Measurements from ENCODE around the gene CASQ2.
A peak's percentile ranks its signal among the peaks of the same experiment; 100 is the strongest.

CASQ2 gene

DNA sequence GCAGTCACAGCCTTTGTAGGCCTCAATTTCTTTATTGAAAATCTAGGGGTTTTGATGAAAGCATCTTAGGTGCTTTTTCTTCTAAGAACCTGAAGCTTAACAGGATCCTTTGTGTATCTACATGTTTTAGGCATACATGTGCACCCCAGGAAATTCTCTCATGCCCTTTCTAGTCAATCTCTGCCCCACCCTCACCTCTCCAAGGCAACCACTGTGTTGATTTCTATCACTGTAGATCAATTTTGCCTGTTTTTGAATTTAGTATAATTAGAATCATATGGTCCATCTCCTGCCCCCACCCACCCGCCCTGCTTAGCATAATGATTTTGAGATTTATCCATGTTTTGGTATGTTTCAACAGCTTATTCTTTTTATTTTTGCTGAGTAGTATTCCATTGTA is 107.4 kb downstream of the CASQ2 start:
- TF ChIP-seq, protein P1, sequence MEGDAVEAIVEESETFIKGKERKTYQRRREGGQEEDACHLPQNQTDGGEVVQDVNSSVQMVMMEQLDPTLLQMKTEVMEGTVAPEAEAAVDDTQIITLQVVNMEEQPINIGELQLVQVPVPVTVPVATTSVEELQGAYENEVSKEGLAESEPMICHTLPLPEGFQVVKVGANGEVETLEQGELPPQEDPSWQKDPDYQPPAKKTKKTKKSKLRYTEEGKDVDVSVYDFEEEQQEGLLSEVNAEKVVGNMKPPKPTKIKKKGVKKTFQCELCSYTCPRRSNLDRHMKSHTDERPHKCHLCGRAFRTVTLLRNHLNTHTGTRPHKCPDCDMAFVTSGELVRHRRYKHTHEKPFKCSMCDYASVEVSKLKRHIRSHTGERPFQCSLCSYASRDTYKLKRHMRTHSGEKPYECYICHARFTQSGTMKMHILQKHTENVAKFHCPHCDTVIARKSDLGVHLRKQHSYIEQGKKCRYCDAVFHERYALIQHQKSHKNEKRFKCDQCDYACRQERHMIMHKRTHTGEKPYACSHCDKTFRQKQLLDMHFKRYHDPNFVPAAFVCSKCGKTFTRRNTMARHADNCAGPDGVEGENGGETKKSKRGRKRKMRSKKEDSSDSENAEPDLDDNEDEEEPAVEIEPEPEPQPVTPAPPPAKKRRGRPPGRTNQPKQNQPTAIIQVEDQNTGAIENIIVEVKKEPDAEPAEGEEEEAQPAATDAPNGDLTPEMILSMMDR (conservative IDR thresholded peaks at IDR 0.05; ENCODE audit: low read depth), result no peak
- ChIA-PET CTCF (no interaction called here), POLR2A (ENCODE audit: low non-redundant PET) (no interaction called here)
- DNase-seq (ENCODE audit: low spot score), result no peak
- no peak overlapping the region for H3K27ac ChIP-seq

DNA sequence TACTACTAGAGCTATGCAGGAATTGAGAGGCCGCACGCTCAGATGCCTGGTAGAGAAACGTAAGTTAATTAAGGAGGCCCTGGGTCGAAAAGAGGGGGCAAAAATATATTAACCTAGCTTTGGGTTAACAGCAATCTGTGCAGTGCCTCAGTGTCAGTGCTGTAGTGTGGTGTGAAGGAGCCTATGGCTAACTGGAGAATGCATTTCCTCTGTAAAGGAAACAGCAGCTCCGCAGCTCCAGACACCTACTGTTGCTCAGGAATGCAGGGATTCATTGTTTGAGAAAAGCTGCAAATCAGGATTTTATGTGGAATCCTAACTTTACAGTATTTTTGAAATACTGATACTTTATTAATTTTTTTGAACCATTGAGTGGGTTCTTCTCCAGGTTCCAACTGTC is 108.4 kb downstream of the CASQ2 start:
- CTCF ChIA-PET, result interaction anchor here (0.6 kb wide), 1 partner anchor 253 kb away, joined by 3 read pairs; no protein-coding TSS in a partner anchor
- POLR2A ChIA-PET (ENCODE audit: low non-redundant PET), result no interaction called here
- TF ChIP-seq, protein P1 (conservative IDR thresholded peaks at IDR 0.05; ENCODE audit: low read depth), result no peak
- no peak for DNase-seq (ENCODE audit: low spot score)
- H3K27ac ChIP-seq, result no peak overlapping the region

DNA sequence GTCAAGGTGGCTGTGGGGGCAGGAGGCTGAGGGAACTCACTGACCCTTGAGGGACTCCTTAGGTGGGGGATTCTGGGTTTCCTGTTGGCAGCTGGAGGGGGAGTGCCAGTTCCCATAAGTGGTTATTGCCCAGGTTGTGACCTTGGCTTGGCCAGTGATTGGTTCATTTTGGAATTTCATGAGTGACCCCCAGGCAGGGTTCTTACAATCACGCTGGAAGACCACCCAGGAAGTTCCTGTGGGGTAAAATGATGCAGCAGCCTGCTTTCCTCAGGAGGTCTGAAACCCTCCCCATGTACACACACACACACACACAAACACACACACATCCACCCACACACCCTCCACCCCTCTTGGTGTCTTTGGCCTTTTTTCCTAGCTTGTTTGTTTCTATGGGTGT is 109.9 kb downstream of the CASQ2 start:
- DNase-seq (ENCODE audit: low spot score), result no peak
- TF ChIP-seq, protein P1 (conservative IDR thresholded peaks at IDR 0.05; ENCODE audit: low read depth), result no peak
- ChIA-PET CTCF (interaction anchor here (0.7 to 0.8 kb wide), 2 partner anchors 32 to 48 kb away, joined by 3 to 5 read pairs; no protein-coding TSS in a partner anchor), POLR2A (ENCODE audit: low non-redundant PET) (no interaction called here)
- H3K27ac ChIP-seq, result no peak overlapping the region

DNA sequence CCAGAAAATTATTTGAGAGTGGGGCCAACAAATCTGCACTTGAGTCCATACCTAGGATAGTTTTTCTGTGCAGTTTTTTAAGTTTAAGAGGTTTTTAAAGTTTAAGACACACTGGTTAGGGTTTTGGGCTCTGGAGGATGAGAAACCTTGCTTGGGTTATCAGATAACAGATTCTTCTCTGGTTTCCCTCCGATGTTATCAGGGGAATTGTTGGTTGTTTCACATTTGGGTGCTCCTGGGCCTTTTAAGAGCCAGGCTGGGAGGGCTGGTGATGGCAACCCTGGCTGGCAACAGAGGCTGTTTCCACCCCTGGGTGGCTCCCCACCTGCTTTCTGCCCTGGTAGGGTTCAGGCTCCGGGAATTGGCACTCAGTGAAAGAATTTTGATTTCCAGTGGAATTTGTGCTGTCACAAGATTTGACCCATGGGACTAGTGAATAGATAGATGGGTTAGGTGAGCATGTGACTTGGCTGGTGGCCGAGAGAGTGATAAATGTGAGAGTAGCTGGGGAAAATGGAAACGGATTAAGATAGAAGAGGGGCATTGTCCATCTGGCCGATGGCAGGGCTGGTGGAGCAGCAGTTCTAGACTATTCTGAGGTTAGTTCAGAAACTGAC is 111.9 kb downstream of the CASQ2 start:
- CTCF ChIA-PET, result interaction anchor here (0.5 kb wide), 1 partner anchor 49 kb away, joined by 3 read pairs; no protein-coding TSS in a partner anchor
- POLR2A ChIA-PET (ENCODE audit: low non-redundant PET), result no interaction called here
- TF ChIP-seq, protein P1 (conservative IDR thresholded peaks at IDR 0.05; ENCODE audit: low read depth), result no peak
- no peak for DNase-seq (ENCODE audit: low spot score)
- no peak overlapping the region for H3K27ac ChIP-seq

DNA sequence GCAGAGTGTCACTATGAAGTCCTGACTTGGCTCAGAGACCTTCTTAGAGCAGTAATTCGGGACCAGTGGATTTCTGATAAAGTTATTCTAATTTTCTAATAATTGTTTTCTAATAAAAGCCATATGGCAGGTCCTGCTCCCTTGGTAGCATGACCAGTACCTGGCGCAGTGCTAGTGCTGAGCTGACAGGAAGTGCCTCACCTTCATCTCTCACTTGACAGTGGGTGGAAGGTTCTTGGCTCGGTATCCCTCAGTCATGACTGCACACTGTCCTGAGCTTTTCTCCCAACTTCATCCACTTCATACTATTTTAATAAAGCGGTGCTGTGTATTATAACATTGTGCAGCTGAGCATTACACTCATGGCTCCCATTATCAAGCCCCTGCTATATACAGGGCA is 112.6 kb downstream of the CASQ2 start:
- peak overlapping the region; percentile 94 for H3K27ac ChIP-seq
- ChIA-PET POLR2A (ENCODE audit: low non-redundant PET) (no interaction called here), CTCF (interaction anchor here (0.5 kb wide), 1 partner anchor 48 kb away, joined by 3 read pairs; no protein-coding TSS in a partner anchor)
- no peak for DNase-seq (ENCODE audit: low spot score)
- TF ChIP-seq, protein P1 (conservative IDR thresholded peaks at IDR 0.05; ENCODE audit: low read depth), result no peak

DNA sequence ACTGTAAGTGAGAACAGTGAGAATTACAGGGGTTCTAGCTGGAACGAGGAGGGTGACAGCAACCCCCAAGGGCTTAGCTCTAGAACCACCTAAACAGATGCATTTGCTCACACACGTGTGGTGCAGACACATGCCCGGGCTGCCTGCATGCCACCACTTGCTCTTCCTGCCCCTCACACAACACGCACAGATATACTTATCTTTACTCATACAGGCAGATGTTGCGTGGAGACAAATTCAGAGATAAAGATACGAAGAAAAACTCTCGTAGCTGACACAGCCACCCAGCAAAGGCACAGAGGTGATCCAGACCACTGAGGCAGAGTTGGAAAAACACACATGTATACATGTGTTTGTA is 113.2 kb downstream of the CASQ2 start:
- peak overlapping the region; percentile 94 for H3K27ac ChIP-seq
- ChIA-PET CTCF (interaction anchor here (0.9 to 1.0 kb wide), 2 partner anchors 14 to 52 kb away, joined by 3 to 4 read pairs; partner anchors contain the start of gene VANGL1), POLR2A (ENCODE audit: low non-redundant PET) (no interaction called here)
- TF ChIP-seq, protein P1 (conservative IDR thresholded peaks at IDR 0.05; ENCODE audit: low read depth), result no peak
- DNase-seq (ENCODE audit: low spot score), result peak; percentile 78
